ENCODE results near the gene RAB31.

- TF ChIP-seq CTCF (IDR thresholded peaks at IDR 0.05) (no peak), POLR2A (IDR thresholded peaks at IDR 0.05) (no peak)
Observed at GRCh38 chr18:9894454-9895068, 186.5 kb downstream of the RAB31 start.

Data from testis (tissue), 2 donors.